Natural killer cell (primary cell): ENCODE data around the gene GTF2IRD1. TPM values are rescaled to one million over a fixed set of nuclear protein-coding genes. Genes with fewer than 3 reads are reported as not detected.
A peak's percentile ranks its signal among the peaks of the same experiment; 100 is the strongest.

Experiments used
- ATAC-seq, 3 donors: fragments of 150-1000 bp in 2 of 3; fragments of 200-7000 bp in 1 of 3; cut with Tn5 transposase; 1 replicate in 1 of 3; 2 replicates in 2 of 3; pipeline ENCODE4 v1.10.0; 2021; ENCODE audit warnings: mild to moderate bottlenecking in 2 of 3, moderate library complexity in 2 of 3
- DNase-seq, 2 donors: peaks; one replicate each; pipeline versions ENCODE4 v3.0.0 to v3.0.0-alpha.2; 2013 to 2021; ENCODE audit warnings: mixed read lengths in 1 of 2
- H3K27ac ChIP-seq: one replicate; pipeline ENCODE4 v1.5.1; 2013; ENCODE audit warnings: mild to moderate bottlenecking, low read length
- H3K27me3 ChIP-seq: one replicate; pipeline ENCODE4 v1.6.1; 2013; ENCODE audit warnings: low read length; ENCODE audit not compliant: control insufficient read depth, insufficient read depth
- H3K36me3 ChIP-seq: one replicate; pipeline ENCODE4 v1.6.1; 2013; ENCODE audit warnings: low read length; ENCODE audit not compliant: control insufficient read depth, insufficient read depth
- H3K4me1 ChIP-seq: one replicate; pipeline ENCODE4 v1.6.1; 2013; ENCODE audit warnings: low read length; ENCODE audit not compliant: control insufficient read depth, insufficient read depth
- H3K4me3 ChIP-seq: one replicate; pipeline ENCODE4 v1.5.1; 2013; ENCODE audit warnings: low read length
- H3K9me3 ChIP-seq: one replicate; pipeline ENCODE4 v1.6.1; 2013; ENCODE audit warnings: low read length; ENCODE audit not compliant: control insufficient read depth, insufficient read depth
- H3K27ac Mint-ChIP-seq, 2 donors: one replicate each; pipeline ENCODE4 v1.8.0; 2022; ENCODE audit warnings: mild to moderate bottlenecking in 2 of 2, mixed read lengths in 2 of 2, moderate library complexity in 1 of 2
- H3K27me3 Mint-ChIP-seq, 2 donors: one replicate each; pipeline ENCODE4 v1.8.0; 2022; ENCODE audit warnings: low read depth in 2 of 2, mixed read lengths in 2 of 2
- H3K36me3 Mint-ChIP-seq: one replicate; pipeline ENCODE4 v1.8.0; 2022; ENCODE audit warnings: mixed read lengths
- H3K4me1 Mint-ChIP-seq, 2 donors: one replicate each; pipeline ENCODE4 v1.8.0; 2022; ENCODE audit warnings: mixed read lengths in 2 of 2
- H3K4me3 Mint-ChIP-seq: one replicate; pipeline ENCODE4 v1.8.0; 2022; ENCODE audit warnings: mild to moderate bottlenecking, moderate library complexity, mixed read lengths
- H3K9me3 Mint-ChIP-seq, 2 donors: one replicate each; pipeline ENCODE4 v1.8.0; 2022; ENCODE audit warnings: mixed read lengths in 2 of 2
- WGBS: methylation state at CpG from one replicate; pipeline ENCODE4 v1.1.7; 2013; ENCODE audit warnings: missing lambda C conversion rate; ENCODE audit not compliant: insufficient coverage; 5-methylcytosine and 5-hydroxymethylcytosine counted together
- intact Hi-C: fragments of 100-400 bp; cut with micrococcal nuclease; formaldehyde crosslinking; loops from one replicate; pipeline ENCODE4 v1.14.2; 2022
- total RNA-seq, 4 donors: library from RNA; stranded (reverse); fragments of 120-200 nt in 1 of 4; gene quantifications; one replicate each; pipeline versions ENCODE4 v1.2.3 to v1.2.4, GENCODE V29; 2013 to 2022
- TF ChIP-seq, protein P1 (sequence below): fragments of 200-600 bp; IDR thresholded peaks from one replicate; pipeline ENCODE4 v1.8.0; 2022; ENCODE audit warnings: antibody characterized with exemption

Gene GTF2IRD1
- total RNA-seq, 3 donors from 2014 or later (not counting 1 experiment from before 2014, with no cell fraction given) = not detected

DNA sequence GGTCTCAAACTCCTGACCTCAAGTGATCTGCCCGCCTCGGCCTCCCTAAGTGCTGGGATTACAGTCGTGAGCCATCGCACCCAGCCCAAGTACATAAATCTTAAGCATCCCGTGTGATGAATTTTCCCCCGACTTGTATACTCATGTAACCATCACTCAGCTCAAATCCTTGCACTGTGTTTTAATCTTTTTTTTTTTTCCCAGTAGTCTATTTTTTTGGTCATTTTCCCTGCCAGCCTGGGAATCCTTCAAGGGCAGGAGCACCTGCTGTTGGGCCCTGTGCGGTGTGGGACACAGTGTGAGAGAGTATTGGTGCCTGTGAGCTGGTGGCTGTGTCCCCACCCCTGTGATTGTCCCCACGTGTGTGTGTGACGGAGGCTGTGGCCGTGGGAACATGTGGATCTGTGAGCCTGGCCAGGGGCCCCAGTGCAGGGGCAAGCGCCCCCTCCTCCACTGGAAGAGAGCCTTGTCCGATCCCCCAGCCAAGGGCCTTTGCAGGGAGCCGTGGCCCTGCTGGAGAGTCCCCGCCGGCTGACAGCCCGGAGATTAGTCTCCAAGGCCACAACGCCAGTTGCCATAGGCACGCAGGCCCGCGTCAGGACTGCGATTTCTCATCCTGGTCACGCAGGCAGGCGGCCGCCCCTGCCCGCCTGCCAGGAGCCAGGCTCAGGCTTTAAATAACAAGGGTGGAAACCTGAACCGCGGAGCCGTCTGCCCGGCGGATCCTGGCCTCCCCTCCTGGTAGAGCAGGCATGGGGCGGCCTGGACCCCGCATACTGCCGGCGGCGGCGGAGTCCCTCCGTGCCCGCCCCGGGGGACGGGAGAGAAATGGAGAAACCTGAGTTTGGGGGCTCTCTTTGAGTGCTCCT, 26.5 kb downstream of the GTF2IRD1 start:
- H3K27ac ChIP-seq = no peak overlapping the region

DNA sequence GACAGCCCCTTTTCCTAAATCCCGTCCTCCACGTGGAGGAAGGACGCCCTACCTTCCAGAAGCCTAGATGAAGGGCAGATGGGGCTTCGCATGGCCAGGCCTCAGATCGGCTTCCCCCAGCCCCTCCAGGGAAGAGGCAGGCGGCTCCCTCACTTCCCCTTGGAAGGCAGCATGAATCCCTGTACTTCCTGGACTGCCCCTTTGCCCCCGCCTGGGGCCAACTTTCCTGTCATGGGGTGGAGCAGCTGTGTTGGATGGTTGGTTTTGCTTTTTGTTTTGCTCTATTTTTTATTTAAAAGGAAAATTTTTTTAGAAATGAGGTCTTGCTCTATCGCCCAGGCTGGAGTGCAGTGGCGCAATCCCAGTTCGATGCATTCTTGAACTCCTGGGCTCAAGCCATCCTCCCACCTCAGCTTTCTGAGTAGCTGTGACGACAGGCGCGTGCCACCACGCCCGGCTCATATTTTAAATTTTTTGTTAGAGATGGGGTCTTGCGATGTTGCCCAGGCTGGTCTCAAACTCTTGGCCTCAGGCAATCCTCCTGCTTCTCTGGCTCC, 27.2 kb downstream of the GTF2IRD1 start:
- TF ChIP-seq, protein P1, sequence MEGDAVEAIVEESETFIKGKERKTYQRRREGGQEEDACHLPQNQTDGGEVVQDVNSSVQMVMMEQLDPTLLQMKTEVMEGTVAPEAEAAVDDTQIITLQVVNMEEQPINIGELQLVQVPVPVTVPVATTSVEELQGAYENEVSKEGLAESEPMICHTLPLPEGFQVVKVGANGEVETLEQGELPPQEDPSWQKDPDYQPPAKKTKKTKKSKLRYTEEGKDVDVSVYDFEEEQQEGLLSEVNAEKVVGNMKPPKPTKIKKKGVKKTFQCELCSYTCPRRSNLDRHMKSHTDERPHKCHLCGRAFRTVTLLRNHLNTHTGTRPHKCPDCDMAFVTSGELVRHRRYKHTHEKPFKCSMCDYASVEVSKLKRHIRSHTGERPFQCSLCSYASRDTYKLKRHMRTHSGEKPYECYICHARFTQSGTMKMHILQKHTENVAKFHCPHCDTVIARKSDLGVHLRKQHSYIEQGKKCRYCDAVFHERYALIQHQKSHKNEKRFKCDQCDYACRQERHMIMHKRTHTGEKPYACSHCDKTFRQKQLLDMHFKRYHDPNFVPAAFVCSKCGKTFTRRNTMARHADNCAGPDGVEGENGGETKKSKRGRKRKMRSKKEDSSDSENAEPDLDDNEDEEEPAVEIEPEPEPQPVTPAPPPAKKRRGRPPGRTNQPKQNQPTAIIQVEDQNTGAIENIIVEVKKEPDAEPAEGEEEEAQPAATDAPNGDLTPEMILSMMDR = no peak
- Mint-ChIP-seq H3K27me3 (peaks cover 6% of the 10 kb centered on the region in 2 donors), H3K9me3 (no peaks in the 10 kb centered on the region), H3K36me3 (no peaks in the 10 kb centered on the region), H3K4me3 (no peak overlapping the region), H3K27ac (no peak overlapping the region), H3K4me1 (peaks cover 6 to 7% of the 10 kb centered on the region in 2 donors)
- Histone ChIP-seq H3K9me3 (no peaks in the 10 kb centered on the region), H3K4me1 (peaks cover 18% of the 10 kb centered on the region), H3K27ac (no peak overlapping the region), H3K36me3 (no peaks in the 10 kb centered on the region), H3K27me3 (peaks cover 11% of the 10 kb centered on the region), H3K4me3 (no peak overlapping the region)
- 61% methylated on average over 15 of the region's 16 CpGs for WGBS
- intact Hi-C loops = no loop called here
- ATAC-seq = no peak
- DNase-seq = no peak

More for the DNA sequence above, 26.5 kb downstream of the GTF2IRD1 start:
- intact Hi-C loops = no loop called here
- Histone ChIP-seq H3K4me1 (peaks cover 18% of the 10 kb centered on the region), H3K36me3 (no peaks in the 10 kb centered on the region), H3K27me3 (peaks cover 11% of the 10 kb centered on the region), H3K9me3 (no peaks in the 10 kb centered on the region), H3K4me3 (no peak overlapping the region)
- Mint-ChIP-seq H3K36me3 (no peaks in the 10 kb centered on the region), H3K4me1 (peaks cover 6 to 7% of the 10 kb centered on the region in 2 donors), H3K27me3 (peaks cover 6% of the 10 kb centered on the region in 2 donors), H3K9me3 (no peaks in the 10 kb centered on the region), H3K4me3 (no peak overlapping the region), H3K27ac (no peak overlapping the region)
- TF ChIP-seq, protein P1 = no peak
- 42% methylated on average over 40 of the region's 40 CpGs for WGBS
- ATAC-seq (peak in 1 of 3 donors; percentile 21), DNase-seq (no peak)

DNA sequence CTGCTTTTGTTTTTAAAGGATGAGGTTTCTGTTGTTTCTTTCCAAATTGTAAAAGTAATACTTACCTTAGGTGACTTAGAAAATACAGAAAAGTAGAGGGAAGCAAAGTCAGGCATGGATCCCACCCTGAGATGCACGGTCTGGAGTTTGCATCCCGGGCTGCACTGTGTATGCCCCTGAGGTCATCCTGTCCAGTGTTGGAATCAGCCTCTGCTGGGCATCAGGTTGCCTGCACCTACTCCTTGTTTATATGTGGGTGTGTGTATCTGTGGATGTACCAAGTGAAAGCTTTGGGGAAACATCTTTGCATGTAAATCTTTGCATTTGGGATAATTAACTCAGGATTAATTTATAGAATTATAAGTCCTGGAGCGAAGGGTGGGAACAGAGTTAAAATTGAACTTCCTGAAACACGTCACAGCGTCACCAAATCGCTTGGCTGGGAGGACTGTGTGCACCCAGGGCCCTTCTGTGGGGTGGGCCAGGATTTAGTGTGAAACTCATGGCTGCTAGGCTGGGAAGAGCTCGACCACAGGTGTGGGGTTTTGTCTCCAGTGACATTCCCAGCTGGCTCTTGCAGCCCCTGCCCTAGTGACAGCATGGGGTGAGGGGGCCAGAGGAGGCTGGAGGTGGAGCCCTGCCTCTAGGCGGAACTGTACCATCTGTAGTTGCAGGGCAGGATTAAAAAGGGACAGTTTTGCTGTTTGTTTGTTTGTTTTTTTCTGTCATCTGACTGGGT, 27.9 kb downstream of the GTF2IRD1 start:
- H3K4me1 ChIP-seq = peaks cover 18% of the 10 kb centered on the region
- H3K27me3 ChIP-seq = peaks cover 11% of the 10 kb centered on the region
- WGBS = 88% methylated on average over 8 of the region's 8 CpGs
- intact Hi-C loops = no loop called here
- H3K4me3 ChIP-seq = no peak overlapping the region
- no peaks in the 10 kb centered on the region for H3K9me3 Mint-ChIP-seq
- H3K27ac ChIP-seq = no peak overlapping the region
- no peaks in the 10 kb centered on the region for H3K9me3 ChIP-seq
- H3K4me1 Mint-ChIP-seq = peaks cover 6 to 7% of the 10 kb centered on the region in 2 donors
- ATAC-seq = no peak
- H3K36me3 ChIP-seq = no peaks in the 10 kb centered on the region
- H3K27ac Mint-ChIP-seq = no peak overlapping the region
- H3K27me3 Mint-ChIP-seq = peaks cover 6% of the 10 kb centered on the region in 2 donors
- DNase-seq = no peak
- H3K4me3 Mint-ChIP-seq = no peak overlapping the region
- TF ChIP-seq, protein P1 = no peak
- no peaks in the 10 kb centered on the region for H3K36me3 Mint-ChIP-seq
